ENCODE measurements around the gene MCRIP1.
"Not testable (repeated sequence)": the region's sequence is repeated elsewhere in the genome, so short reads cannot be mapped to it uniquely, and the experiment has no call there.

- not testable (repeated sequence) for TF ChIP-seq CTCF (IDR thresholded peaks at IDR 0.05; ENCODE audit: low read length); EZH2 (IDR thresholded peaks at IDR 0.05; ENCODE audit: borderline replicate concordance, low read length)
Observed at GRCh38 chr17:81840059-81840458, 7.0 kb upstream of the MCRIP1 start.

All from OCI-LY1 (cell line).